HG03521 (cell line): ENCODE measurements around the gene OR8D4.
"Not testable (repeated sequence)": the region's sequence is repeated elsewhere in the genome, so short reads cannot be mapped to it uniquely, and the experiment has no call there.

Experiments used
- ATAC-seq: cut with Tn5 transposase; IDR thresholded peaks from one replicate; pipeline ENCODE4 v1.9.1; 2021; ENCODE audit warnings: mild to moderate bottlenecking, moderate library complexity; ENCODE audit not compliant: unreplicated experiment

Gene OR8D4

DNA sequence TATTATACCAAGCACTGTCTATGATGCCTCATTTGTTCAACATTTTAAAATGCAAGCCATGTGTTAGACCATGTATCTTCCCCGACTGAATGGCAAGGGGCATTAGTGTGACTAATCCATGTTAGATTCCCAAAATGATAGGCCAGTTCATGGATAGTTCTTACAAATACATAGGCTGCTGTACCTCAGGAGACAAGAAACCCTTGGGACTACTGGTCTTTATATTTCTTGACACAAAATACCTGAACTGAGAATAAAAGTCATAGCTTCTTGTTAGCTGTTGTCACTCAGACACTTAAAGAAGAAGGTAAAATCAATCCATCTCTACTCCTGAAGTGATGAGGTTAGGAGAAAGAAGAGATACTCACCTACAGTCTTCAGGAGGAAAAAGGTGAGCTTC lies at the start of gene OR8D4:
OR8D4 (plus strand) TSS at position 301 of the 400 bp plus-strand sequence. CDS start 4,265 bp downstream, outside the sequence.
- no peak for ATAC-seq

DNA sequence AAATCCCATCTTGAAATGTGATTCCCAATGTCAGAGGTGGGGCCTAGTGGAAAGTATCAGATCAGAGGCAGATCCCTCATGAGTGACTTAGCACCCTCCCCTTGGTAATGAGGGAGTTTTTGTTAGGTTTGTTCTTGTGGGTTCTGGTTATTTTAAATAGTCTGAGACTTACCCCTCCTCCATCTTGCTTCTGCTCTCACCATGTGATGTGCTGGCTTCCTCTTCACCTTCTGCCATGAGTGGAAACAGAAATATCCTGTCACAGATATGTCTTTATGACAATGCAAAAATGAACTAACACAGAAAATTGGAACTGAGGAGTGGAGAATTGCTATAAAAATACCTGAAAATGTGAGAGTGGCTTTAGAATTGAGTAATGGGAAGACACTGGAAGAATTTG lies 49.6 kb upstream of the OR8D4 start:
- no peak for ATAC-seq

DNA sequence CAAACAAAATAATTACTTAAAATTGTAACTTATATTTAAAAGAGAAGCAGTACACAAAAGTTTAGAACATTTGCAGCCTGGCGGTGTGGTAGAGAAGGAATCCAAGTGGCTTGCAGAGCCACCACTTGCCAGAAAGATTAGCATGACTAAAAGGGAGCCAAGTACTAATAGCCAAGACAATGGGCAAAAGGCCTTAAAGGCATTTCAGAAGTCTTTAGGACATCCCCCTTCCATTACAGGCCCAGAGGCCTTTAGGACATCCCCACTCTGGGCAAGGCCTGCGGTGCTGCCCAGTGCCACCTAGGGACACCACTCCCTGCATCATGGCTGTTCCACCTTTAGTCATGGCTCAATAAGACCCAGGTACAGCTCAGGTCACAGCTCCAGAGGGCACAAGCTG lies 48.9 kb upstream of the OR8D4 start:
- ATAC-seq: no peak

DNA sequence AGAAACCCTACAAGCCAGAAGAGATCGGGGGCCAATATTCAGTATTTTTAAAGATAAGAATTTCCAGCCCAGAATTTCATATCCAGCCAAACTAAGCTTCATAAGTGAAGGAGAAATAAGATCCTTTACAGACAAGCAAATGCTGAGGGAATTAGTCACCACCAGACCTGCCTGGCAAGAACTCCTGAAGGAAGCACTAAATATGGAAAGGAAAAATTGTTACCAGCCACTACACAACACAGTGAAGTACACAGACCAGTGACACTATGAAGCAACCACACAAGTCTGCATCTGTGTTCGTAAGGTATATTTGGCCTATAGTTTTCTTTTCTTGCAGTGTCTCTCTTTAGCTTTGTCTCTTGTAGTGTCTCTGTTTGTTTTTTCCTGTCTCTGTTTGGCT lies 45.5 kb upstream of the OR8D4 start:
- ATAC-seq: no peak

DNA sequence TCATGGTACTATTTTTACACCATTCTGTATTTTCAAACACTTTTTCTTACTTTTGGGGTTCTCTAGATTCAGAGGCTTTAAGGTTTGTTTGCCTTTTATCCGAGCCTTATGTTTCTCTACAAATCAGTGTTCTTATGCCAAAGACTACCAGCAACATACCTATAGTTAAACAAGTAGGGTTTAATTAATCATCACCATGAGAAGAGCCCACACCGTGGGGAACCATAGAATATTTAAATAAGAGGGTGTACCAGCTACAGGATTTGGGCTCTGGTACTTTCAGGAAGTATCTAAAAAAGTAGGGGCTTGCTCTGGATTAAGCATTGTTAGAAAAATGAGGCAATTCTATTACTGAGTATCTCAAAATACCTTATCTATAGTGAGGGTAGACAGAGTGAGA lies 42.2 kb upstream of the OR8D4 start:
- ATAC-seq: no peak

DNA sequence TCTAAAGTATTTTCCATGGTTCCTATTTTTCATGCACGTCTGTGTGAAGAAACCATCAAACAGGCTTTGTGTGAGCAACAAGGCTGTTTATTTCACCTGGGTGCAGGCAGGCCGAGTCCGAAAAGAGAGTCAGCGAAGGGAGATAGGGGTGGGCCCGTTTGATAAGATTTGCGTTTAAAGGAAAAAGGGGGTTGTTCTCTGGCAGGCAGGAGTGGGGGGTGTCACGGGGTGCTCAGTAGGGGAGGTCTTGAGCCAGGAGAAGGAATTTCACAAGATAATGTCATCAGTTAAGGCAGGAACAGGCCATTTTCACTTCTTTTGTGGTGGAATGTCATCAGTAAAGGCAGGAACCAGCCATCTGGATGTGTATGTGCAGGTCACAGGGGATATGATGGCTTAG lies 36.7 kb upstream of the OR8D4 start:
- ATAC-seq: not testable (repeated sequence)

DNA sequence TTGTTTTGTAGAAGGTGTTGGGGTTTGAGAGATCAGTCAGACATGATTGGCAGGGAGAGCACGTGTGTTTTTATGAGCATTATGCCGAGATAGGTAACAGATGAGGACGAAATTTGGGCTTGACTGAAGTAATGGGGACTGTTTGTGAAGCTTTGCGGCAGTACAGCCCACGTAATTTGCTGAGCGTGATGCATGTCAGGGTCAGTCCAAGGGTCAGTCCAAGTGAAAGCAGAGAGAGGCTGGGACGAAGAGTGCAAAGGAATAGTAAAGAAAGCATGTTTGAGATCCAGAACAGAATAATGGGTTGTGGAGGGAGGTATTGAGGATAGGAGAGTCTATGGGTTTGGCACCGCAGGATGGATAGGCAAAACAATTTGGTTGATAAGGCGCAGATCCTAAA lies 34.2 kb upstream of the OR8D4 start:
- not testable (repeated sequence) for ATAC-seq

DNA sequence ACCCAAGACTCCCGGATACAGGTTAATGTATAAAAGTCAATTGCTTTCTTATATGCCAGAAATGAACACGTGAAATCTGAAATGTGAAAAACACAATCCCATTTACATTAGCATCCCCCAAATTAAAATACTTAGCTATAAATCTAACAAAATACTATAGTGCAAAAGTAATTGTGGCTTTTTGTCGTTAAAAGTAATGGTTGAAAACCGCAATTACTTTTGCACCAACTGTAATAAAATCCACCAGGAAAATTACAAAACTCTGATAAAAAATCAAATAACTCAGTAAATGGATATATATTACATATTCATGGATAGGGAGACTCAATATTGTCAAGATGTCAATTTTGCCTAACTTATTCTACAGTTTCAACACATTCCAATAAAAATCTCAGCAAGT lies 21.1 kb upstream of the OR8D4 start:
- no peak for ATAC-seq

DNA sequence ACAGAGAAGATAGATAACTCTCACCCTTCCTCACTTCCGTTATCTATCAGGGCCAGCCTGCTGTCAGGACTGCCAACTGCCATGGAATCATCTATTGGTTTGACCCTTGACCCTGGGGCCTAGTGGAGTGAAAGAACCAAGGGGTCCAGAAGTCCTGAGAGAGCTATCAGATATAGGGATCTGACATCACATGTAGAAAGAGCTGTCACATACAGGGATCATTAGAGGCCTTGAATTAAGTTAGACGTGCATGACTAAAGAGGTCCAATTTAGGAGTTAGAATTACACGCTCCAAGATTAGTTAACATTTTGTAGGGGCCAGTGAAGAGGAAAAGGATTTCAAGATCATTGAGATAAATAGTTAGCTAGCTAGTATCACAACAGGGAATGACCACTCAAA lies 16.4 kb upstream of the OR8D4 start, which contains the start of gene TMEM225:
TMEM225 (minus strand) TSS at position 101 of the 400 bp plus-strand sequence. CDS start 245 bp downstream, outside the sequence.
- ATAC-seq: no peak

DNA sequence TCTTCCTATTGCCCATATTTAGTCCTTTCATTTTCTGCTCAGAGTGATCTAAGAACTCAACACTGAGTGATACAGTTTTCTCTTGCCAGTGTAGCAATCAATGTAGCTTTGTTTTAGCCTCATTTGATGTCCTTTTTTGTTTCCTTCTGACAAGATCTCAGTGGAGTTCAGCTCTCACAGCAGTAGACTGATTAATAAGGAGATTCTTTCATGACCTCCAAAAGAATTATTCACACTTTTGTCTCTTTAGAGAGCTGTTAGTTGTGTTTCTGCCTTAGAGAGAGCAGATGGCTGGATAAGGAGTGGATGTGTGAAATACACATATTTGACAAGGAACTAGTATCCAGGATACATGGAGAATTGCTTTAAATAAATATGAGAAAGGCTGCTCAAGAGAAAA lies 9.9 kb upstream of the OR8D4 start:
- no peak for ATAC-seq

DNA sequence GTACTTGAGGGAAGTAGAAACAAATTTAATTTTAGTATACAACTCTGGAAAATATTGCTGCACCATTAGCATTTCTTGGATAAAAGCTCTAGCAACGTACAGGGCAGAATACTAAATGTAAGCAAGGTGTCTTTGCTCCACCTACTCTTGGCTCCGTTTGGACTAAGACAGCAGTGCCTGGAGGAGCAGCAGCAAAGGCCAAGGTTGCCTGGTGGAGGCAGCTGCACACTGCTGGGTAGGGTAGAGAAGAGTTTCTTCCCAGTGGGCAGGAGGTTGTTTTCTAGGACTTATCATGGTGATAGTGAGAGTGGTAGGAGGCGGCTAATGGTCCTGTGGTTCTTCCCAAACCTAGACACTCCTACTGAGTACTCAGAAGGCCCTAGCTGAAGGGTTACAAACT lies 2.2 kb upstream of the OR8D4 start:
- no peak for ATAC-seq

DNA sequence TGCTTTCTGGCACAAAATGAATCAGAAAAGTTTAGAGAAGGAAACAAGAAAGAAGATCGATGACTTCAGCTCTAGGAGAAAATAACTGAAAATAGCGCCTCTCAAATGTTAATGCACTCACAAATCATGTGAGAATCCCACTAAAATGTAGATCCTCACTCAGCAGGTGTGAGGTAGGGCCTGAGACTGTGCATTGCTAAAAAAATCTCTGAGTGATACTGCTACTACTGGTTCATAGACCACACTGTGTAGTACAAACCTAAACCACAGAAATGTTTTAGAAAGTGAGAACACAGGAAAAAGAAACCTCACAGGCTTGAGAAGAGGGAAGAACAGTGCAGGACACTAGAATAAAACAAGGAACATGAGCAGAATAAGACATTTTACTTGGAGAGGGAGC lies 2.0 kb downstream of the OR8D4 start:
- ATAC-seq: no peak

DNA sequence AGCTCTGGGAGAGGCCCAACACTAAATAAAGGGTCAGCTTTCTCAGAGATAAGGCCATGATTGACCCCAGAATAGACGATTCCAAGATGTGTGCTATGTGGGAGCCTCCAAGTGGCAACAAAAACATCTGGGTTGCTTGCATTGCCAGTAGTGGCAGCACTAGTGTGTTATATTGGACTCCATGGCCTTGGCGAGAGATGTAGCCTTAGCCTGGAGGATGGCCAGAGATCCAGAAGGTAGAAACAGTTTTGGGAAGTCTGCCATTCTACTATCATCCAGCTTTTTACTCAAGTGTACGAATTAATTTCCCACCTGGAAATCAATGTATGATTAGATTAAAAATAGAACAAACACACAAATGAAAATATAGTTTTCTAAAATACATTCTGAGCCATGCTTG lies 3.0 kb downstream of the OR8D4 start:
- ATAC-seq: no peak

DNA sequence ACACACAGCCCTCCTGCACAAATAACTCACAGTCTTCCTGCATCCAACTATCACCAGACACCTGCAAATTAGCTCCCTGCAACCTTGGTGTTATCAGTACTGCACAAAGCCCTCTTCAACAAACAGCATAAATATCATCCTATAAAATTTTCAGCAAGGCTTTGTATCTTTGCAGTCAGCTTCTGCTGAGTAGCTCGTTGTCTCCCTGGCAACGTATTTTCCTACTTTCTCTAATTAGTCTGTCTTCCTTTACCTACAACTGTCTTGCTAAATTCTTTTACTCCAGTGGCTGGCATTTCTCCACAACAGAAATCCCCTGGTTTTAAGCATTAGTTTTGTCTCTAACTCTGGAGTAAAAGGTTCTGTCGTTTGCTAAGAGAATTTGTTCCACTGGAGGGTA lies 3.9 kb downstream of the OR8D4 start:
- no peak for ATAC-seq

DNA sequence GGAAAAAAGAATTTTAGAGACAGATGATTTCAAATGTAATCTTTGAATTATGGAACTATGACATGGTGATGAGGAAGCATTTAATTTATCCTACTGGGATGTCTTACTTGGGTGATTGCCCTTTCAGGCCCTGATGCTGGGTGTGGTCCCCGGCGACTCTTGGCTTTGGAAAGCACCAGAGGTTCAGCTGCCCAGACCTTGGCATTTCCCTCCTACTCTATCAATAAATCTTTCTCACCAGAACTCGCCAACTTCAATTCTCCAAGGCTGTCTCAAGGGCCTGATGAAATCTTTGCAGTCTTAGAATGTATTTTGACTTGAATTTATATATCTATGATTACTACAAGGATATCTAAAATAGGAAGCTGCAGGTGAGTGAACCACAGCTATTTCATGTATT lies 19.0 kb downstream of the OR8D4 start:
- ATAC-seq: no peak

DNA sequence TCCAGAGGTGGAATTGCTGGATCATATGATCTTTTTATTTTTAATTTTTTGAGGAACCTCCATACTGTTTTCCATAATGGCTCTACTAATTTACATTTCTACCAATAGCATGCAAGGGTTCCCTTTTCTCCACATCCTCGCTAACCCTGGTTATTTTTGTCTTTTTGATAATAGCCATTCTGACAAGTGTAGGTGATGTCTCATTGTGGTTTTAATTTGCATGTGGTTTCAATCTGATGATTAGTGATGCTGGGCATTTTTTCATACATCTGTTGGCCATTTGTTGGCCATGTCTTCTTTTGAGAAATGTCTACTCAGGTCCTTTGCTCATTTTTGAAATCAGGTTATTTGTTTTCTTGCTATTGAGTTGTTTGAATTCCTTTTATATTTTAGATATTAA lies 22.1 kb downstream of the OR8D4 start:
- no peak for ATAC-seq

DNA sequence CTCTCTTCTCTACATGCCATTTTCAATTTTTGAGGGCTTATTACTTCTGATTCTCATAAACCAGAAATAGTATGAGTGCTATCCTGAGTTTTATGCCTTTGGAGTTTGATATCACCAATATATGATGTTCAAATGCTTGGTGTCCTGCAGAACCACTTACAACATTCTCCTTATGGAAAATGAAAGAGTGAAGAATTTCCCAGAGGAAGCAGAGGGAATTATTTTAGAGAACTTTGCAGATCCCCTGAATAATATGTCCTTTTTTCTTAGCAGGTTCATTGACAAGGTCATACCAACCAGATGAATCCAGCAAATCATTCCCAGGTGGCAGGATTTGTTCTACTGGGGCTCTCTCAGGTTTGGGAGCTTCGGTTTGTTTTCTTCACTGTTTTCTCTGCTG lies 37.4 kb downstream of the OR8D4 start, which contains the start of gene OR4D5:
OR4D5 (plus strand) TSS at position 301 of the 400 bp plus-strand sequence; CDS start at position 301, 0 bp downstream.
- ATAC-seq: no peak

DNA sequence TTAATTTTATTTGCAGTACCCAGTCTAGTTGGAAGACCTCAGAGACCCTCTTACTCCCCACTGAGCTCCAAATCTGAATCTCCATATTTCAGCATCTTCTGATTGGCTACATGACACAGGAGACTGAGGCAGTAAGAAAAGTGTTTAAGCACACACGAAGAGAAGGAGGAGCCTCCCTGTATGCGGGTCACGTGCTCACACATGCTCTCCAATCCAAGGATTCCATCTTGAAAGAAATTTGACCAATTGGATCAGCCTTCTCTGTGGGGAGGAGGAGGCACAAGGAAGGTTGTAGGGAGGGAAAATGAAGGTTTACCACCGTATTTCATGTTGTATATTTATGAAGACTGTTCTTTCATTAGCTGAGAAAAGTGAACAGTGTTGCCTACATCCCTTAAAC lies 40.4 kb downstream of the OR8D4 start:
- ATAC-seq: no peak

DNA sequence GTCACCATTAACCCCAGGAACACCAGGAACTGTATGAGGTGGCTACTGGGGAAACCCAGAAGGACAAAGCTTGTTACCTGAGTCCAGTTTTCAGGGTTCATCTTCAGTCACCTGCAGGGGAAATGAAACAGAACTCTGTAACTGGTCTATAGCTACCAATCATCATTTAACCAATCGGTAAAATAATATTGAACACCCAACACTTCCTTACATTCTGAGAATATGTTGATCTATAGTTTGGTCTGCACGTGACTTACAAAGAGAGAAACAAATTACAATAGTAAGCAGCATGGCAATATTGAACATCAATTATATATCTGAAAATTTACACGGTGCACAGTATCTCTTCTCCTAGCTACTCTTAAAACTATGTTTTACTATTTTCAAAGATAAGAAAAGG lies 41.8 kb downstream of the OR8D4 start, which contains the start of gene OR6T1:
OR6T1 (minus strand) TSS at position 101 of the 400 bp plus-strand sequence; CDS start at position 101, 0 bp downstream.
- no peak for ATAC-seq

DNA sequence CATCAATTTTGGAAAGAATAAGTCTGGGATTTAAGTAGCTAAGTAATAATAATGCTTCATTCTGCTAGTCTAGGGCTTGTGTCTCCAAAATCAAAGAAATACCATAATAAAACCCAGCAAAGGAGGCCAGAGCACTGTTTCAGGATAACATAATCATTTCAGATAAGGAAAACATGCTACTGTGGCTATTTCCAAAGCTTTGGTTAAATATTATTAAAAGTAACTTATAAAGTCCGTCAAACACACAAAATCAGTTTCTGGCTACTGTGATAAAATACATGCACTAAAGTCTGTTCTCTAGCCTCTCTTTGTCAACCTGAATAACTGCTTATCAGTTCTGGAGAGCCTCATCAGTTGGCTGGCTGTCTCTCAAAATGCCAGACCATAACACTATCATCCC lies 43.2 kb downstream of the OR8D4 start:
- ATAC-seq: no peak

DNA sequence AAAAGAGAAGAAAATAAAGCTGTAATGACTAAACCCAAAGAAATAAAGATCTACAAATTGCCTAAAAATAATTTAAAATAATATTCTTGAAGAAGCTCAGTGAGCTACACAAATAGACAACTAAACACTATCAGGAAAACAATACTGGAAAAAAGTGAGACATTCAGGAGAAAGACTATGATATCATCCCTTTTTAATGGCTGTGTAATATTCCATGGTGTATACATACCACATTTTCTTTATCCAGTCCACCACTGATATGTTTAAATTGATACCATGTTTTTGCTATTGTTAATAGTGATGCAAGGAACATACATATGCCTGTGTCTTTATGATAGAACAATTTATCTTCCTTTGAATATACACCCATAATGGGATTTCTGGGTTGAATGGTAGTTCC lies 54.8 kb downstream of the OR8D4 start:
- no peak for ATAC-seq
